Occipital lobe (tissue), 2 donors: ENCODE results near the gene F2R. TPM values are rescaled to one million over a fixed set of nuclear protein-coding genes. Genes with fewer than 3 reads are reported as not detected.
A peak's percentile ranks its signal among the peaks of the same experiment; 100 is the strongest.
"Not testable (repeated sequence)": the region's sequence is repeated elsewhere in the genome, so short reads cannot be mapped to it uniquely, and the experiment has no call there.

Experiments
- DNase-seq: peaks from one replicate; lab custom pipeline; 2025; lab: John Stamatoyannopoulos, UW
- total RNA-seq: library from RNA; depleted of rRNA; stranded (reverse); fragments of >200 nt; gene quantifications from one replicate; pipeline ENCODE4 v1.2.3, GENCODE V29; 2014

F2R gene
- 29.2 TPM for total RNA-seq

- peak; percentile 5 for DNase-seq
Measured at GRCh38 chr5:76715736-76716455, at the start of gene F2R. Gene F2R (plus strand): TSS chr5:76716126. CDS start chr5:76716308, 182 bp downstream.

GRCh38 chr5:76667495-76667894, 48.4 kb upstream of the F2R start:
- DNase-seq: no peak

GRCh38 chr5:76669245-76669644, 46.7 kb upstream of the F2R start:
- DNase-seq: no peak

GRCh38 chr5:76670508-76670907, 45.4 kb upstream of the F2R start:
- no peak for DNase-seq

GRCh38 chr5:76672242-76672641, 43.7 kb upstream of the F2R start:
- no peak for DNase-seq

GRCh38 chr5:76673125-76673524, 42.8 kb upstream of the F2R start:
- no peak for DNase-seq

- DNase-seq: no peak
Measured at GRCh38 chr5:76674330-76675066, 41.4 kb upstream of the F2R start.

GRCh38 chr5:76675364-76675763, 40.6 kb upstream of the F2R start:
- no peak for DNase-seq

- no peak for DNase-seq
Measured at GRCh38 chr5:76677849-76678472, 38.0 kb upstream of the F2R start.

- DNase-seq: no peak
Measured at GRCh38 chr5:76679231-76679630, 36.7 kb upstream of the F2R start.

- DNase-seq: not testable (repeated sequence)
Measured at GRCh38 chr5:76680826-76681225, 35.1 kb upstream of the F2R start.

GRCh38 chr5:76681287-76681686, 34.6 kb upstream of the F2R start:
- no peak for DNase-seq

- DNase-seq: no peak
Measured at GRCh38 chr5:76682387-76682786, 33.5 kb upstream of the F2R start.

GRCh38 chr5:76683816-76684731, 31.9 kb upstream of the F2R start:
- DNase-seq: no peak

GRCh38 chr5:76684756-76685519, 31.0 kb upstream of the F2R start:
- no peak for DNase-seq

- DNase-seq: no peak
Measured at GRCh38 chr5:76685704-76686103, 30.2 kb upstream of the F2R start.

- no peak for DNase-seq
Measured at GRCh38 chr5:76688212-76688611, 27.7 kb upstream of the F2R start.

- DNase-seq: no peak
Measured at GRCh38 chr5:76688836-76689235, 27.1 kb upstream of the F2R start.

GRCh38 chr5:76689321-76690036, 26.4 kb upstream of the F2R start:
- DNase-seq: no peak

- no peak for DNase-seq
Measured at GRCh38 chr5:76690037-76690679, 25.8 kb upstream of the F2R start.
